Measurements from ENCODE around the gene MBD3.
"Not testable (repeated sequence)": the region's sequence is repeated elsewhere in the genome, so short reads cannot be mapped to it uniquely, and the experiment has no call there.

The MBD3 gene

DNA sequence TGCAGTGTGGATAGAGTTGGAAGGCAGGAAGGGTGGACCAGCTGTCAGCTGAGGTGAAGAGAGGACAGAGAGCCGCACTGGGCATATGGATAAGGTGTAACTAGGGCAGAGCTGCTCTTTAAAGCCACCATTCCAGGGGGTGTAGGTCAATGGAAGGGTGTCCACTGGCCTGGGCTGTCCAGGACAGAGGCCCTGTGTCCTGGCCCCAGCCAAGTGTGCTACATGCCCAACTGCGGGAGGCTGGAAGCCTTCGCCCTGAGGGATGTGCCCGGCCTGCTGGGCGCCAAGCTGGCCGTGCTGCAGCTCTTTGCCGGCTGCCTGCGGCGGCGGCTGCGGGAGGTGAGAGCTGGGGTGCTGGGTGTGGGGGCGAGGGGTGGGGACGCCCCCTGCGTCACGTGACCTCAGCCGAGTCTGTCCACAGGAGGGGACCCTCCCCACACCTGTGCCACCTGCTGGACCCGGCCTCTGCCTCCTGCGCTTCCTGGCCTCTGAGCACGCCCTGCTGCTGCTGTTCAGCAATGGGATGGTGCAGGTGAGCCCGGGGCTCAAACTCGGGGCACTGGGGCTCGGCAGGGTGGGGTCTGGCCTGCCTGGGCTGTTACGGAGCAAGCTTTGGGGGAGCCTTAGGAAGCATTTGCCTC, 59.0 kb downstream of the MBD3 start:
- DNase-seq: no peak

GRCh38 chr19:1532003-1532402, 60.7 kb downstream of the MBD3 start:
- DNase-seq: no peak

- DNase-seq: no peak
Measured at GRCh38 chr19:1531587-1531986, 61.1 kb downstream of the MBD3 start.

DNA sequence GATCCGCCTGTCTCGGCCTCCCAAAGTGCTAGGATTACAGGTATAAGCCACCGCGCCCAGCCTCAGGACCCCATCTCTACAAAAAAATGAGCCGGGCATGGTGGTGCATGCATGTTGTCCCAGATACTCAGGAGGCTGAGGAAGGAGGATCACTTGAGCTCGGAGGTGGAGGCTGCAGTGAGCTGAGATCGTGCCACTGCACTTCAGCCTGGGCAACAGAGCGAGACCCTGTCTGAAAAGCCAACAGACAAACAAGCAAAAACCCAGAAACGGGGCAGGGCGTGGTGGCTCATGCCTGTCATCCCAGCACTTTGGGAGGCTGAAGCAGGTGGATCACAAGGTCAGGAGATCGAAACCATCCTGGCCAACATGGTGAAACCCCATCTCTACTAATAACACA, 61.8 kb downstream of the MBD3 start:
- not testable (repeated sequence) for DNase-seq

- DNase-seq: no peak
Measured at GRCh38 chr19:1529430-1529816, 63.2 kb downstream of the MBD3 start.

DNA sequence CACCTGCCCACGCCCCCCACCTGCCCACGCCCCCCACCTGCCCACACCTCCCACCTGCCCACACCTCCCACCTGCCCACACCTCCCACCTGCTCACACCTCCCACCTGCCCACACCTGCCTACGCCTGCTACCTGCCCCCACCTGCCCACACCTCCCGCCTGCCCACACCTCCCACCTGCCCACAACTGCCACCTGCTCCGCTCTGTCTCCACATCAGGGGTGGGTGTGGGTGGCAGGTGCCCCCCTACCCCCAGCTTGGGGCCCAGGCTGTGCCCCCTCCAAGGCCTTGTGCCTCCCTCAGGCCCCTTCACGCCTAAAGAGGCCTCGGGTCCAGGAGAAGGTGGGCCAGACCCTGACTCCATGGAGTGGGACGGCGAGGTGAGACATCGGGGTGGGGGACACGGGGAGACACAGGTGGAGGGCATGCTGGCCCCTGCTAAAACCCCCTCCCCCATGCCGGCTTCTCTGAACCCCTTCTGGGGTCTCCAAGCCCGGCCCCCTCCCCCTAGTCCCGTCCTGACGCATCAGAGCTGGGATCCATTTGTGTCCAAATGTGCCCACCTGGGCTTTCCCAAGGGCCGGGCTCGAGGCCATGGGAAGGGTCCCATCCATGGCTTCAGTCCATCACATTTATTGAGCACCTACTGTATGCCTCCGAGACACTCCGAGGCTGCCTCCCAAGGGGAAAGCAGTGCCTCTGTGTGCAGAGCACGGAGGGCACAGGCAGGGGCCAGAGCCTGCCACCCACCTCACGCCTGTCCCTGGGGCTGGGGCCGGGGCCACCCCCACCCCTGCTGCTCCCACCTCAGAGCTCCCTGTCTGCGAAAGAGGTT, 63.9 kb downstream of the MBD3 start:
- no peak for DNase-seq

GRCh38 chr19:1527650-1528309, 64.9 kb downstream of the MBD3 start:
- no peak for DNase-seq

DNA sequence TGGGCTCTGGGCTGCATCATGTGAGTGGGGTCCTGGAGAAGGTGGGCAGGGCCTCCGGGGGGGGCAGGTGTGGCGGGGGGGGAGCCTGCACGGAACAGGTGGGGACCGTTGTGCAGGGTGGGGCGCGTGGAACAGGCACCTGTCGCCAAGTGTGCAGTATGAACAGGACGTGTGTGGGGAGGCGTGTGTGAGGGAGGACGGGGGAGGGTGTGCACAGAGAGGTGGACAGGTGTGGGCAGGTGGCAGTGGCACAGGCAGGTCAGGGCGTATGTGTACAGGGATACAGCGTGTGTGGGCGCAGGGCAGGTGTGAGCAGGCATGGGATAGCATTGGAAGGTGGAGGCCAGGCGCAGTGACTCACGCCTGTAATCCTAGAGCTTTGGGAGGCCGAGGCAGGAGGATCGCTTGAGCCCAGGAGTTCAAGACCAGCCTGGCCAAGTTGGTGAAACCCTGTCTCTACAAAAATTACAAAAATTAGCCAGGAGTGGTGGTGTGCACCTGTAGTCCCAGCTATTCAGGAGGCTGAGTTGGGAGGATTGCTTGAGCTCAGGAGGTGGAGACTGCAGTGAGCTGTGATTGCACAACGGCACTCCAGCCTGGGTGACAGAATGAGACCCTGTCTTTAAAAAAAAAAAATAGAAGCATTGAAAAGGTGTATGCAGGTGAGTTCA, 65.6 kb downstream of the MBD3 start:
- no peak for DNase-seq

DNA sequence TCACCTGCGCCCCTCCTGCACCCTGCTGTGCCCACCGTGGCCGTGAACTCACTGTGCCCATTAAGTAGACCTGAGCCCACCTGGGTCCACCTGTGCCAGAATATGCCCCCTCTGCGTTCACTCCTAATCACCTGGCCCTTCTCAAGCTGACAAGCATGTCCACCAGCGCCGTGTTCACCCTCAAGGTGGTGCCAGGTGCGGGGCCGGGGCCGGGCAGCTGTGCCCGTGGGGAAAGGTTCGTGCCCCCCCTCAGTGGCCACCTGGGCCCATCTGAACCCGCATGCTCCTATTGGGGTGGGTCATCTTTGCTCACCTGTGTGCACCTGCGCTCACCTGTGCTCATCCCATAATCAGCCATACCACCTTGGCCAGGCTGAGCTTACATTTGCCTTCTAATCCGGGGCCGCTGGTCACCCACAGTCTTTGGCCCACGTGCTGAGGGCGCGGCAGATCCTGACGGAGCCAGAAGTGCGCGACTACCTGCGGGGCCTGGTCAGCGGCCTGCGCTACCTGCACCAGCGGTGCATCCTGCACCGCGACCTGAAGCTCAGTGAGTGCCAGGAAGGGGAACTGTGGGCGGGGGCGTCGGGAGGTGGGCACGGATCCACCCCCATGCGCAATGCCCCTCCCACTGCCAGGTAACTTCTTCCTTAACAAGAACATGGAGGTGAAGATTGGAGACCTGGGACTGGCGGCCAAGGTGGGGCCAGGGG, 66.4 kb downstream of the MBD3 start:
- DNase-seq: no peak

DNA sequence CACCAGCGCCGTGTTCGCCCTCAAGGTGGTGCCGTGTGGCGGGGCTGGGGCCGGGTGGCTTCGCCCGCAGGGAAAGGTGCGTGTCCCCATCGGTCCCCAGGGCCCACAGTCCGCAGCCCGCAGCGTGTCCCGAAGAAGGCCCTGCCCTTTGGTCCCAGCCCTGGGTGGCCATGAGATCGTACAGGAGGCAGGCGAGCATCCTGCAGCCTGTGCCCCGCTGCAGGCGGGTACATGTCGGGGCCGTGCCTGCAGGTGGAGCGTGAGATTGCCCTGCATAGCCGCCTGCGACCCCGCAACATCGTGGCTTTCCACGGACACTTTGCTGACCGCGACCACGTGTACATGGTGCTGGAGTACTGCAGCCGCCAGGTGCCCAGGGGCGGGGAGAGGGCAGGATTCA, 67.3 kb downstream of the MBD3 start:
- DNase-seq: no peak

DNA sequence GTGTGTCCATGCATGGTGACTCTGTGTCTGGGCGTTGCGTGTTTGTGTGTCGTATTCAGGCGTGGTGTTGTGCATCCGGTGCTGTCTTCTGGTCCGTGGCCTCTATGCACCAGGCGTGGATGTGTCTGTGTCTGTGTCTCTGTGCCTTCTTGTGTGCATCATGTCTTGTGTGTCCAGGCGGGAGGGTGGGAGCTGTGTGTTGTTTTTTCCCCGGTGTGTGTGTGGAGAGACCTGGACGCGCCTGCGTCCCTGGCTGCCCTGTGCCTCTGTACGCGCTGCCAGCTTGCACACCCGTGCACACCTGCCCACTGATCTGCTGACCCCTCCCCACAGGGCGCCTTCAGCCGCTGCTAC, 67.7 kb downstream of the MBD3 start:
- DNase-seq: no peak

DNA sequence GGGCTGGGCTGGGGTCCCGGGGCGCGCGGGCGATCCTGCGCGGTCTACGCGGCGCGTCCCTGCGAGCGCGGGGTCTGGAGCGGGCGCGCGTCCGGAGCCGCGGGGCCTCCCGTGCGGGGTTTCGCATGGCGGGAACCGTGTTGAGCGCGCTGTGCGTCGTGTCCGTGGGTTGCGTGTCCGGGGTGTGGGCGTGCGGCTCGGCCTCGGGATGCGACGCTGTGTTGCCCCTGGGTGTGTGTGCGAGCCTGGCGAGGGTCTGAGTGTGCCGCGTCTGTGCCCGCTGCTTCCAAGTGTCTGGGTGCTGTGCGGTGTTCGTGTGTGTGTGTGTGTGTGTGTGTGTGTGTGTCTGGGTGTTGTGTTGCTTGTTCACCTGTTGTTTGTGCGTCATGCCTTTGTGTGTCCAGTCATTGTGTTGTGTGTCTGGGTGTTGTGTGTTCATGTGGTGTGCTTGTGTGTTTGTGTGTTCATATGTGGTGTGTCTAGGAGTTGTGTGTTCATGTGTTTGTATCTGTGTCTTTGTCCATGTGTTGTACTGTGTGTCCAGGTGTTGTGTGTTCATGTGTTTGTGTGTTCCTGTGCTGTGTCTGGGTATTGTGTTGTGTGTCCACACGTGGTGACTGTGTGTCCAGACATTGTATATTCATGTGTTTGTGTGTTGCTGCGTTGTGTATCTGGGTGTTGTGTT, 68.2 kb downstream of the MBD3 start:
- DNase-seq: no peak

All from effector CD8-positive, alpha-beta T cell (primary cell).